ENCODE results near the gene RALGAPB.
A peak's percentile ranks its signal among the peaks of the same experiment; 100 is the strongest.

The RALGAPB gene

GRCh38 chr20:38458314-38458713 lies 14.3 kb upstream of the RALGAPB start:
- TF ChIP-seq CTCF (conservative IDR thresholded peaks at IDR 0.05): no peak
- peak overlapping the region; percentile 35; the same call in 1 of the 2 replicates for H3K27ac ChIP-seq

GRCh38 chr20:38460040-38460623 lies 12.5 kb upstream of the RALGAPB start:
- TF ChIP-seq CTCF (conservative IDR thresholded peaks at IDR 0.05): no peak
- peak overlapping the region; percentile 67 for H3K27ac ChIP-seq

- H3K27ac ChIP-seq: peak overlapping the region; percentile 67
Measured at GRCh38 chr20:38460631-38461030, 12.0 kb upstream of the RALGAPB start.

- H3K27ac ChIP-seq: peak overlapping the region; percentile 67
Measured at GRCh38 chr20:38461167-38461566, 11.5 kb upstream of the RALGAPB start.

- H3K27ac ChIP-seq: peak overlapping the region; percentile 67
Measured at GRCh38 chr20:38461569-38461968, 11.1 kb upstream of the RALGAPB start.

GRCh38 chr20:38466171-38466570 lies 6.5 kb upstream of the RALGAPB start:
- H3K27ac ChIP-seq: no peak overlapping the region
- no peak for TF ChIP-seq CTCF (conservative IDR thresholded peaks at IDR 0.05)

GRCh38 chr20:38466983-38467382 lies 5.7 kb upstream of the RALGAPB start:
- TF ChIP-seq CTCF (conservative IDR thresholded peaks at IDR 0.05): no peak
- H3K27ac ChIP-seq: no peak overlapping the region

- peak overlapping the region; percentile 87 for H3K27ac ChIP-seq
- no peak for TF ChIP-seq CTCF (conservative IDR thresholded peaks at IDR 0.05)
Measured at GRCh38 chr20:38471245-38471644, 1.4 kb upstream of the RALGAPB start.

GRCh38 chr20:38471987-38472512 lies 593 bp upstream of the RALGAPB start:
- peak overlapping the region; percentile 87 for H3K27ac ChIP-seq
- TF ChIP-seq CTCF (conservative IDR thresholded peaks at IDR 0.05): no peak

Measured in VCaP (cell line).